ENCODE results near the gene PRM3.

Gene PRM3

GRCh38 chr16:11258553-11259492 lies 14.6 kb downstream of the PRM3 start:
- DNase-seq: peak in 1 of 2 donors; percentile 41

- DNase-seq: peak; percentile 71 to 86
Observed at GRCh38 chr16:11257131-11257938, 16.1 kb downstream of the PRM3 start.

GRCh38 chr16:11256661-11257130 lies 16.7 kb downstream of the PRM3 start:
- peak; percentile 53 to 56 for DNase-seq

GRCh38 chr16:11255737-11256660 lies 17.4 kb downstream of the PRM3 start, which contains the start of gene SOCS1:
SOCS1 (minus strand) TSS chr16:11256204; CDS start chr16:11255478, 726 bp downstream.
- DNase-seq: peak; percentile 78 to 94

GRCh38 chr16:11254913-11255736 lies 18.3 kb downstream of the PRM3 start:
- no peak for DNase-seq

GRCh38 chr16:11253995-11254912 lies 19.2 kb downstream of the PRM3 start:
- no peak for DNase-seq

- DNase-seq: no peak
Observed at GRCh38 chr16:11253009-11253994, 20.1 kb downstream of the PRM3 start.

- DNase-seq: no peak
Observed at GRCh38 chr16:11252482-11252931, 20.9 kb downstream of the PRM3 start.

- peak in 1 of 2 donors; percentile 36 for DNase-seq
Observed at GRCh38 chr16:11251525-11252481, 21.6 kb downstream of the PRM3 start.

GRCh38 chr16:11250786-11251524 lies 22.5 kb downstream of the PRM3 start:
- DNase-seq: no peak

GRCh38 chr16:11250091-11250785 lies 23.2 kb downstream of the PRM3 start:
- DNase-seq: no peak

- no peak for DNase-seq
Observed at GRCh38 chr16:11249233-11250061, 24.0 kb downstream of the PRM3 start.

- DNase-seq: no peak
Observed at GRCh38 chr16:11248133-11248532, 25.3 kb downstream of the PRM3 start.

- no peak for DNase-seq
Observed at GRCh38 chr16:11245988-11246387, 27.4 kb downstream of the PRM3 start.

- no peak for DNase-seq
Observed at GRCh38 chr16:11245222-11245737, 28.1 kb downstream of the PRM3 start.

Measured in inflammatory macrophage treated with lipopolysaccharide for 1 hour (primary cell).